H1 (cell line): ENCODE results near the gene HYAL1. TPM values are rescaled to one million over a fixed set of nuclear protein-coding genes. Genes with fewer than 3 reads are reported as not detected.

ENCODE experiments used
- CTCF ChIA-PET: fragments of 300-600 bp; sonication (Branson Sonifier 250); formaldehyde crosslinking; loops from one replicate; lab custom pipeline; 2021; ENCODE audit not compliant: partially characterized antibody; lab: Charles Lee
- POLR2A ChIA-PET: fragments of 300-600 bp; sonication (Branson Sonifier 250); formaldehyde crosslinking; loops from one replicate; lab custom pipeline; 2021; ENCODE audit warnings: inconsistent platforms; ENCODE audit not compliant: partially characterized antibody; lab: Charles Lee
- DNase-seq, 2 experiments: peaks; one replicate each; pipeline versions ENCODE4 v3.0.0 to v3.0.0-alpha.2; 2010 to 2022; ENCODE audit warnings: low spot score in 2 of 2, low read depth in 1 of 2, mixed read lengths in 1 of 2
- FAIRE-seq: peaks from 2 replicates; lab custom pipeline; 2011; peaks lifted over from hg19 to GRCh38; lab: Jason Lieb, UNC
- H2AFZ ChIP-seq: 2 replicates; pipeline ENCODE4 v1.8.1; 2012; ENCODE audit warnings: low read length, inconsistent platforms
- H2AK5ac ChIP-seq: 2 replicates; pipeline ENCODE4 v1.6.1; 2013; ENCODE audit warnings: low read depth, low read length
- H2BK120ac ChIP-seq: replicated peaks from 2 replicates; pipeline ENCODE3; 2013; ENCODE audit warnings: low read depth, low read length, inconsistent platforms
- H2BK12ac ChIP-seq: 2 replicates; pipeline ENCODE4 v1.6.1; 2013; ENCODE audit warnings: low read depth, low read length
- H2BK15ac ChIP-seq: 2 replicates; pipeline ENCODE4 v1.6.1; 2013; ENCODE audit warnings: low read length
- H2BK20ac ChIP-seq: 2 replicates; pipeline ENCODE4 v1.6.1; 2013; ENCODE audit warnings: low read length
- H2BK5ac ChIP-seq: 2 replicates; pipeline ENCODE4 v1.6.1; 2013; ENCODE audit warnings: low read depth, low read length
- H3K14ac ChIP-seq: 2 replicates; pipeline ENCODE4 v1.6.1; 2013; ENCODE audit warnings: inconsistent platforms; ENCODE audit not compliant: insufficient read length
- H3K18ac ChIP-seq: 2 replicates; pipeline ENCODE4 v1.6.1; 2013; ENCODE audit warnings: low read length; ENCODE audit errors: extremely low read depth
- H3K23ac ChIP-seq: 2 replicates; pipeline ENCODE4 v1.6.1; 2013; ENCODE audit warnings: inconsistent platforms; ENCODE audit not compliant: insufficient read length
- H3K23me2 ChIP-seq: 2 replicates; pipeline ENCODE4 v1.6.1; 2013; ENCODE audit warnings: low read depth, low read length
- H3K27ac ChIP-seq: 2 replicates; pipeline ENCODE4 v1.6.1; 2011; ENCODE audit warnings: low read depth, low read length, inconsistent platforms
- H3K27me3 ChIP-seq, 4 experiments: replicated peaks in 1 of 4; 1 replicate in 1 of 4; 2 replicates in 3 of 4; pipeline versions ENCODE4 v1.6.1 to v1.8.1; 2011 to 2013; ENCODE audit warnings: low read length in 3 of 4, mild to moderate bottlenecking in 3 of 4, inconsistent platforms in 2 of 4, mixed read lengths in 2 of 4, moderate library complexity in 1 of 4; ENCODE audit not compliant: control insufficient read depth in 3 of 4, insufficient read depth in 3 of 4; ENCODE audit errors: extremely low read depth in 1 of 4
- H3K36me3 ChIP-seq, 4 experiments: 2 replicates each; pipeline versions ENCODE4 v1.6.1 to v1.8.1; 2011 to 2013; ENCODE audit warnings: mild to moderate bottlenecking in 4 of 4, low read length in 3 of 4, moderate library complexity in 2 of 4, control low read depth in 1 of 4, inconsistent platforms in 1 of 4; ENCODE audit not compliant: insufficient read depth in 4 of 4, control insufficient read depth in 2 of 4
- H3K4ac ChIP-seq: replicated peaks from 2 replicates; pipeline ENCODE3; 2013; ENCODE audit warnings: low read length, low read depth, mixed read lengths, inconsistent platforms; ENCODE audit not compliant: insufficient read length
- H3K4me1 ChIP-seq, 4 experiments: replicated peaks in 1 of 4; 1 replicate in 1 of 4; 2 replicates in 3 of 4; pipeline versions ENCODE4 v1.6.1 to v1.8.1; 2011 to 2013; ENCODE audit warnings: low read length in 3 of 4, inconsistent platforms in 2 of 4, mixed read lengths in 1 of 4; ENCODE audit not compliant: insufficient read depth in 4 of 4, control insufficient read depth in 3 of 4
- H3K4me2 ChIP-seq, 2 experiments: 2 replicates each; pipeline versions ENCODE4 v1.6.1 to v1.8.1; 2011 to 2013; ENCODE audit warnings: low read depth in 2 of 2, low read length in 2 of 2, control low read depth in 1 of 2, inconsistent platforms in 1 of 2, mild to moderate bottlenecking in 1 of 2; ENCODE audit not compliant: insufficient read depth in 1 of 2
- H3K4me3 ChIP-seq, 4 experiments: fragments of 200-600, 300-600 bp in 1 of 4; sonication (generic), shearing (Covaris generic), sonication (Bioruptor Twin) in 1 of 4; 2 replicates each; pipeline versions ENCODE4 v1.5.1 to v1.8.1; 2011 to 2016; ENCODE audit warnings: low read length in 4 of 4, low read depth in 3 of 4, control low read depth in 2 of 4, inconsistent platforms in 2 of 4, mild to moderate bottlenecking in 2 of 4, mixed read lengths in 1 of 4, moderate library complexity in 1 of 4; ENCODE audit not compliant: insufficient read depth in 2 of 4; ENCODE audit errors: extremely low read depth in 1 of 4
- H3K56ac ChIP-seq: replicated peaks from 2 replicates; pipeline ENCODE3; 2013; ENCODE audit warnings: low read depth, mild to moderate bottlenecking, mixed read lengths, low read length, inconsistent platforms; ENCODE audit not compliant: insufficient read length
- H3K79me1 ChIP-seq: 2 replicates; pipeline ENCODE4 v1.6.1; 2013; ENCODE audit warnings: low read depth, low read length, control low read depth
- H3K79me2 ChIP-seq, 2 experiments: 2 replicates each; pipeline versions ENCODE4 v1.6.1 to v1.8.1; 2012 to 2013; ENCODE audit warnings: low read length in 2 of 2, mild to moderate bottlenecking in 2 of 2, inconsistent platforms in 1 of 2; ENCODE audit not compliant: insufficient read depth in 2 of 2, control insufficient read depth in 1 of 2
- H3K9ac ChIP-seq, 4 experiments: replicated peaks in 1 of 4; 1 replicate in 1 of 4; 2 replicates in 3 of 4; pipeline versions ENCODE4 v1.6.1 to v1.8.1; 2011 to 2013; ENCODE audit warnings: low read depth in 3 of 4, low read length in 3 of 4, control low read depth in 2 of 4, mild to moderate bottlenecking in 2 of 4, moderate library complexity in 2 of 4, inconsistent platforms in 1 of 4; ENCODE audit errors: extremely low read depth in 1 of 4
- H3K9me3 ChIP-seq, 2 experiments: 2 replicates each; pipeline versions ENCODE4 v1.6.1 to v1.8.1; 2012 to 2013; ENCODE audit warnings: mild to moderate bottlenecking in 2 of 2, moderate library complexity in 2 of 2, control low read depth in 1 of 2, inconsistent platforms in 1 of 2, low read depth in 1 of 2, low read length in 1 of 2, mixed read lengths in 1 of 2; ENCODE audit not compliant: insufficient read depth in 2 of 2
- H4K20me1 ChIP-seq, 2 experiments: replicated peaks in 1 of 2; 2 replicates each; pipeline versions ENCODE3 to v1.8.1; 2011 to 2013; ENCODE audit warnings: inconsistent platforms in 2 of 2, low read length in 2 of 2, mild to moderate bottlenecking in 1 of 2; ENCODE audit not compliant: insufficient read depth in 2 of 2, control insufficient read depth in 1 of 2
- H4K5ac ChIP-seq: 2 replicates; pipeline ENCODE4 v1.6.1; 2013; ENCODE audit warnings: low read length, low read depth, mixed read lengths, inconsistent platforms; ENCODE audit not compliant: insufficient read length
- H4K8ac ChIP-seq: 2 replicates; pipeline ENCODE4 v1.8.0; 2013; ENCODE audit warnings: mild to moderate bottlenecking, moderate library complexity, low read length, inconsistent platforms; ENCODE audit not compliant: insufficient read depth; ENCODE audit errors: extremely low read depth
- H4K91ac ChIP-seq: replicated peaks from 2 replicates; pipeline ENCODE3; 2013; ENCODE audit warnings: low read length, mixed read lengths, inconsistent platforms; ENCODE audit not compliant: insufficient read length
- E2F6 ChIP-seq: IDR thresholded peaks from 2 replicates; pipeline ENCODE4 v1.6.1; 2012; ENCODE audit warnings: inconsistent platforms
- MAX ChIP-seq: IDR thresholded peaks from 2 replicates; pipeline ENCODE4 v1.6.1; 2012; ENCODE audit warnings: inconsistent platforms
- RAD21 ChIP-seq, 2 experiments: IDR thresholded peaks in 1 of 2; conservative IDR thresholded peaks in 1 of 2; 2 replicates each; pipeline ENCODE4 v1.6.1; 2011; ENCODE audit warnings: low read depth in 2 of 2, low read length in 2 of 2, improper control_type of control experiment in 1 of 2, inconsistent platforms in 1 of 2, mild to moderate bottlenecking in 1 of 2, moderate library complexity in 1 of 2
- TAF1 ChIP-seq: IDR thresholded peaks from 2 replicates; pipeline ENCODE4 v1.6.1; 2011; ENCODE audit warnings: mild to moderate bottlenecking, low read depth, low read length
- TBP ChIP-seq: IDR thresholded peaks from 2 replicates; pipeline ENCODE4 v1.6.1; 2011; ENCODE audit warnings: low read depth, low read length, improper control_type of control experiment
- WGBS, 2 experiments: shearing (Covaris generic) in 1 of 2; methylation state at CpG; one replicate each; pipeline versions ENCODE4 v1.1.6 to v1.1.7; 2013 to 2015; ENCODE audit warnings: low lambda C conversion rate in 2 of 2, mixed read lengths in 2 of 2, inconsistent platforms in 1 of 2, low coverage in 1 of 2, missing lambda C conversion rate in 1 of 2; ENCODE audit not compliant: insufficient replicate concordance in 2 of 2, insufficient coverage in 1 of 2, insufficient read length in 1 of 2; ENCODE audit errors: extremely low coverage in 1 of 2, missing lambda C conversion rate in 1 of 2; 5-methylcytosine and 5-hydroxymethylcytosine counted together
- long read RNA-seq, 2 experiments: library from RNA in 1 of 2; library from capped mRNA in 1 of 2; stranded (forward); transcript quantifications; one replicate each; pipeline ENCODE4 v2.0.0, GENCODE V29; 2021; ENCODE audit warnings: inconsistent platforms in 1 of 2
- polyA minus RNA-seq, 3 experiments: library from RNA; depleted of rRNA, polyadenylated mRNA; stranded (reverse); fragments of >200 nt; gene quantifications; 1 replicate in 2 of 3; 2 replicates in 1 of 3; pipeline ENCODE4 v1.2.3, GENCODE V29; 2011
- polyA plus RNA-seq, 7 experiments: library from polyadenylated mRNA; depleted of rRNA in 3 of 7; stranded (reverse) in 5 of 7; unstranded in 2 of 7; fragments of >200 nt in 5 of 7; fragments of 200-250 nt in 2 of 7; gene quantifications; 1 replicate in 5 of 7; 2 replicates in 1 of 7; 4 replicates in 1 of 7; pipeline versions ENCODE4 v1.2.1 to v1.2.3, GENCODE V29; 2011 to 2013; ENCODE audit warnings: missing spikeins in 2 of 7, mixed read lengths in 2 of 7
- total RNA-seq: library from RNA; stranded (reverse); fragmentation: NEBNext Ultra II Directional; extraction: Animal tissue kit (Norgen Biotek cat#: 25700); gene quantifications from 2 replicates; pipeline ENCODE4 v1.2.1, GENCODE V29; 2021

The HYAL1 gene, protein sequence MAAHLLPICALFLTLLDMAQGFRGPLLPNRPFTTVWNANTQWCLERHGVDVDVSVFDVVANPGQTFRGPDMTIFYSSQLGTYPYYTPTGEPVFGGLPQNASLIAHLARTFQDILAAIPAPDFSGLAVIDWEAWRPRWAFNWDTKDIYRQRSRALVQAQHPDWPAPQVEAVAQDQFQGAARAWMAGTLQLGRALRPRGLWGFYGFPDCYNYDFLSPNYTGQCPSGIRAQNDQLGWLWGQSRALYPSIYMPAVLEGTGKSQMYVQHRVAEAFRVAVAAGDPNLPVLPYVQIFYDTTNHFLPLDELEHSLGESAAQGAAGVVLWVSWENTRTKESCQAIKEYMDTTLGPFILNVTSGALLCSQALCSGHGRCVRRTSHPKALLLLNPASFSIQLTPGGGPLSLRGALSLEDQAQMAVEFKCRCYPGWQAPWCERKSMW
- 1.7 and 2.0 TPM in 2 replicates for total RNA-seq
- polyA plus RNA-seq (2011; rRNA removed): 5.4 and 9.1 TPM in 2 replicates
- 5.7 TPM for polyA plus RNA-seq (2011; cell fraction: cytosol; rRNA removed)
- polyA plus RNA-seq (2011; cell fraction: nucleus; rRNA removed): 6.6 TPM
- 3.9 to 4.4 TPM (median 4.0 TPM) in 4 replicates for polyA plus RNA-seq (2012, experiment 1 of 2)
- 2.7 TPM for polyA plus RNA-seq (2012, experiment 2 of 2)
- polyA plus RNA-seq (2013, experiment 1 of 2): 4.9 TPM
- polyA plus RNA-seq (2013, experiment 2 of 2): 4.1 TPM
- polyA minus RNA-seq (2011; rRNA and poly(A)+ RNA removed): 5.0 and 5.9 TPM in 2 replicates
- 4.9 TPM for polyA minus RNA-seq (2011; cell fraction: cytosol; rRNA and poly(A)+ RNA removed)
- polyA minus RNA-seq (2011; cell fraction: nucleus; rRNA and poly(A)+ RNA removed): 6.2 TPM
- long read RNA-seq, experiment 1: 0 reads
- long read RNA-seq, experiment 2: 0 reads

DNA sequence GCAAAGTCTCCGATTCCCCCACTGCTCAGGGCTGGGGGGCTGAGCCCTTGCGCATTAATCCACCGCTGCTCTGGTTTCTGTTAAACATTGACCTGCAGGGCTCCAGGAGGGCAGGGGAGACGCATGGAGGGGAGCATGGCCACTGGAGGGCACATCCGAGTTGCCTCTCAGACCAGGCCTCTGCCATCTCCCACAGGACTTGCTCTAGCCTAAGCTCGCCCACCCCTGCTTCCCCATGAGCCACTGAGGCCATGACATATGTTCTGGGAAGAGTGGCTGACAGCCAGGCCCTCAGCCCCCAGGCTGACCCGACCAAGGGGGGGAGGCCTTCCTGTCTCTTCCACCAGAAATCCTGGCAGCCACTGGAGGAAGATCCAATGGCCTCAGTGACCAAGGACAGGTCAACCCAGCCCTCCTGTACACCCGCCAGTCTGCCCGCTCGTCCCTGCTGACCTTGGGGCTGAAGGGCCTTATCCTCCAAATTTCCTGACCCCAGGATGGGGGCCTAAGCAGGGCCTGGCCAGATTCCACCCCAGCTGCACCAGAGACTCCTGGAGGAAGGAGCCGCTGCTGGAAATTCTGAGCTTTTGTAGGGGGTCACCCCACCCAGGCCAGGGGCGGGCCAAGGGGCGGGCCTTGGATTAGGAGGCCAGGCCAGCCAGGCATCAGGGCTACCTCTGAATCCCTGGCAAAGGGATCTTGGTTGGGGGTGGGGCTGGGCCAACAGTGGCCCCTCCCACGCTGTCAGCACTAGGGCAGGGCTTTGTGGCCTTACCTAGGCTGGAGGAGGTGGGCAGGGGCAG lies at the start of gene HYAL1:
HYAL1 (minus strand) TSS at position 562 of the 803 bp plus-strand sequence. CDS start 618 bp downstream, outside the sequence.
- Histone ChIP-seq H3K79me2 (no peaks in the 10 kb centered on the region), H3K23ac (no peak within 1 kb of the TSS), H3K4me1 (peaks cover 0 to 25% (median 12%) of the 10 kb centered on the region in 4 experiments; a peak in 6 of 7 replicates), H2BK5ac (peak within 1 kb of the TSS; percentile 32; the same call in 1 of the 2 replicates), H2BK20ac (no peak within 1 kb of the TSS), H3K9me3 (peaks cover 6 to 16% of the 10 kb centered on the region in 2 experiments; a peak in 3 of 4 replicates), H3K23me2 (peaks cover 5% of the 10 kb centered on the region; the same call in 1 of the 2 replicates), H3K4me2 (peak within 1 kb of the TSS; percentile 43 to 44; a peak in 3 of 4 replicates), H3K79me1 (no peaks in the 10 kb centered on the region), H2BK12ac (peak within 1 kb of the TSS; percentile 77; the same call in 1 of the 2 replicates), H3K4me3 (peak within 1 kb of the TSS in 1 of 4 experiments; percentile 23; a peak in 1 of 8 replicates), H2AK5ac (peak within 1 kb of the TSS; percentile 26; the same call in 1 of the 2 replicates), H4K8ac (peak within 1 kb of the TSS; percentile 41), H3K27ac (no peak within 1 kb of the TSS), H4K5ac (no peak within 1 kb of the TSS), H2BK120ac (no peak within 1 kb of the TSS), H3K9ac (no peak within 1 kb of the TSS; a peak in 1 of 7 replicates), H3K36me3 (no peaks in the 10 kb centered on the region), H3K14ac (no peak within 1 kb of the TSS), H4K20me1 (no peaks in the 10 kb centered on the region), H2AFZ (no peak within 1 kb of the TSS), H3K4ac (peak within 1 kb of the TSS; percentile 13), H3K18ac (peak within 1 kb of the TSS; percentile 85), H3K56ac (peak within 1 kb of the TSS; percentile 14), H4K91ac (peak within 1 kb of the TSS; percentile 12), H3K27me3 (no peaks in the 10 kb centered on the region), H2BK15ac (peak within 1 kb of the TSS; percentile 46; the same call in 1 of the 2 replicates)
- peak in 1 of 2 experiments; percentile 85 for DNase-seq
- CTCF ChIA-PET: interaction anchor here (0.8 to 3.6 kb wide), 9 partner anchors 9 to 50 kb away, joined by 3 to 24 read pairs (median 5); partner anchors contain the start of genes HYAL2 and IFRD2
- WGBS, 2 experiments: 64% methylated on average over 14 of the region's 14 CpGs; no CpG with 5 or more reads in 1 of the 2 experiments
- POLR2A ChIA-PET: interaction anchor here (1.0 to 11.3 kb wide), 4 partner anchors 11 to 39 kb away, joined by 3 to 149 read pairs (median 10); partner anchors contain the start of genes HYAL2, IFRD2 and TUSC2
- FAIRE-seq: peak; percentile 24
- TF ChIP-seq RAD21 (IDR thresholded peaks at IDR 0.05 in 1 of 2, conservative IDR thresholded peaks at IDR 0.05 in 1 of 2; ENCODE audit: low read depth in 2 of 2, low read length in 2 of 2): peak; percentile 25 to 53; a peak in 3 of 4 replicates
- peak; percentile 57 for TF ChIP-seq MAX
- no peak for TF ChIP-seq E2F6
- TF ChIP-seq TBP: peak; percentile 52; the same call in 1 of the 2 replicates
- TF ChIP-seq TAF1: peak; percentile 58; the same call in 1 of the 2 replicates
